Measurements from ENCODE around the gene AP2B1. TPM values are rescaled to one million over a fixed set of nuclear protein-coding genes. Genes with fewer than 3 reads are reported as not detected.

AP2B1 gene
- total RNA-seq, 1 donor from 2014 or later: 216 TPM

- H3K27me3 Mint-ChIP-seq (ENCODE audit: low read depth): peaks cover 66% of the 10 kb centered on the region
Measured at GRCh38 chr17:35542990-35543389, 44.1 kb upstream of the AP2B1 start.

GRCh38 chr17:35543856-35544255 is 43.3 kb upstream of the AP2B1 start:
- TF ChIP-seq CTCF (conservative IDR thresholded peaks at IDR 0.05): no peak
- Mint-ChIP-seq H3K4me3 (no peak overlapping the region), H3K27me3 (ENCODE audit: low read depth) (peaks cover 74% of the 10 kb centered on the region), H3K36me3 (ENCODE audit: low read depth) (no peaks in the 10 kb centered on the region), H3K9me3 (no peaks in the 10 kb centered on the region), H3K4me1 (no peaks in the 10 kb centered on the region), H3K27ac (ENCODE audit: unreplicated experiment) (no peak overlapping the region)
- no peak for DNase-seq (ENCODE audit: low read depth, low spot score)

More at GRCh38 chr17:35542990-35543389, 44.1 kb upstream of the AP2B1 start:
- Mint-ChIP-seq H3K4me1 (no peaks in the 10 kb centered on the region), H3K9me3 (no peaks in the 10 kb centered on the region), H3K27ac (ENCODE audit: unreplicated experiment) (no peak overlapping the region), H3K36me3 (ENCODE audit: low read depth) (no peaks in the 10 kb centered on the region), H3K4me3 (no peak overlapping the region)
- DNase-seq (ENCODE audit: low read depth, low spot score): no peak
- no peak for TF ChIP-seq CTCF (conservative IDR thresholded peaks at IDR 0.05)

- H3K4me1 Mint-ChIP-seq: no peaks in the 10 kb centered on the region
- H3K27me3 Mint-ChIP-seq (ENCODE audit: low read depth): peaks cover 78% of the 10 kb centered on the region
- H3K27ac Mint-ChIP-seq (ENCODE audit: unreplicated experiment): no peak overlapping the region
- no peak for TF ChIP-seq CTCF (conservative IDR thresholded peaks at IDR 0.05)
- no peak for DNase-seq (ENCODE audit: low read depth, low spot score)
- no peaks in the 10 kb centered on the region for H3K9me3 Mint-ChIP-seq
- no peak overlapping the region for H3K4me3 Mint-ChIP-seq
- H3K36me3 Mint-ChIP-seq (ENCODE audit: low read depth): no peaks in the 10 kb centered on the region
Measured at GRCh38 chr17:35545150-35545549, 42.0 kb upstream of the AP2B1 start.

GRCh38 chr17:35546487-35546886 is 40.6 kb upstream of the AP2B1 start:
- H3K4me1 Mint-ChIP-seq: no peaks in the 10 kb centered on the region
- H3K27me3 Mint-ChIP-seq (ENCODE audit: low read depth): peaks cover 76% of the 10 kb centered on the region
- no peak overlapping the region for H3K27ac Mint-ChIP-seq (ENCODE audit: unreplicated experiment)
- H3K4me3 Mint-ChIP-seq: no peak overlapping the region
- DNase-seq (ENCODE audit: low read depth, low spot score): no peak
- no peak for TF ChIP-seq CTCF (conservative IDR thresholded peaks at IDR 0.05)
- H3K36me3 Mint-ChIP-seq (ENCODE audit: low read depth): no peaks in the 10 kb centered on the region
- H3K9me3 Mint-ChIP-seq: no peaks in the 10 kb centered on the region

GRCh38 chr17:35548208-35548810 is 38.8 kb upstream of the AP2B1 start:
- no peak for TF ChIP-seq CTCF (conservative IDR thresholded peaks at IDR 0.05)
- H3K27me3 Mint-ChIP-seq (ENCODE audit: low read depth): peaks cover 86% of the 10 kb centered on the region
- no peaks in the 10 kb centered on the region for H3K4me1 Mint-ChIP-seq
- no peak overlapping the region for H3K4me3 Mint-ChIP-seq
- no peaks in the 10 kb centered on the region for H3K36me3 Mint-ChIP-seq (ENCODE audit: low read depth)
- no peaks in the 10 kb centered on the region for H3K9me3 Mint-ChIP-seq
- no peak for DNase-seq (ENCODE audit: low read depth, low spot score)
- no peak overlapping the region for H3K27ac Mint-ChIP-seq (ENCODE audit: unreplicated experiment)
